ENCODE measurements around the gene WWC2. TPM values are rescaled to one million over a fixed set of nuclear protein-coding genes. Genes with fewer than 3 reads are reported as not detected.

WWC2 gene
- total RNA-seq, 1 experiment from 2014 or later = 80.3 TPM

DNA sequence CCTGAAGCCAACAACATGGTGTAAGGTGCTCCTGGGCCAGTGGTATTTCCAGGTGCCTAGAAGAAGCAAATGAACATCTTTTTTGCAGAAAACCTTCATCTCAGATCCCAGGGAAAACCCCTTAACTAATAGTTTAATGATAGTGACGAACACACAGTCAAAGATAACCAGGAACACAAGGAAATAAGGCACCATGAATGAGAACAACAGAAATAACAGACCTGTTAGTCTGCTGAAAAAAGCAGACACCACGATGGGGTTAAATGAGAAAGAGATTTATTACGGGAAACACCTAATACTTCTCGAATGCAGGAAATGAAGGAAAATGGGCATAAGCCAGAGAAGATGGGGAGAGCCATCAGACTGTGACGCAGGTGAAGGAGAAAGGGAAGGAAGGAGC lies 30.6 kb upstream of the WWC2 start:
- DNase-seq (ENCODE audit: low read depth, low spot score) (no peak), ATAC-seq (no peak)
- H3K27me3 ChIP-seq (ENCODE audit: control insufficient read depth, insufficient read depth, low read length) = no peaks in the 10 kb centered on the region
- H3K36me3 ChIP-seq (ENCODE audit: control insufficient read depth, insufficient read depth, low read length) = no peaks in the 10 kb centered on the region
- BruUV-seq (replicated peaks) = no TSS peak
- ChIA-PET CTCF (no interaction called here), POLR2A (no interaction called here)
- no peaks in the 10 kb centered on the region for H3K4me1 ChIP-seq (ENCODE audit: control insufficient read depth, insufficient read depth, low read length)
- H3K9me3 ChIP-seq (ENCODE audit: control insufficient read depth, insufficient read depth, low read depth, low read length) = peaks cover 6% of the 10 kb centered on the region; the same call in 1 of the 2 replicates
- TF ChIP-seq POLR2AphosphoS5 (IDR thresholded peaks at IDR 0.05; ENCODE audit: low read depth, low read length) = no peak
- no peak for TF ChIP-seq SIN3A (IDR thresholded peaks at IDR 0.05; ENCODE audit: borderline replicate concordance, insufficient read depth, low read depth, low read length)
- TF ChIP-seq, protein P1, sequence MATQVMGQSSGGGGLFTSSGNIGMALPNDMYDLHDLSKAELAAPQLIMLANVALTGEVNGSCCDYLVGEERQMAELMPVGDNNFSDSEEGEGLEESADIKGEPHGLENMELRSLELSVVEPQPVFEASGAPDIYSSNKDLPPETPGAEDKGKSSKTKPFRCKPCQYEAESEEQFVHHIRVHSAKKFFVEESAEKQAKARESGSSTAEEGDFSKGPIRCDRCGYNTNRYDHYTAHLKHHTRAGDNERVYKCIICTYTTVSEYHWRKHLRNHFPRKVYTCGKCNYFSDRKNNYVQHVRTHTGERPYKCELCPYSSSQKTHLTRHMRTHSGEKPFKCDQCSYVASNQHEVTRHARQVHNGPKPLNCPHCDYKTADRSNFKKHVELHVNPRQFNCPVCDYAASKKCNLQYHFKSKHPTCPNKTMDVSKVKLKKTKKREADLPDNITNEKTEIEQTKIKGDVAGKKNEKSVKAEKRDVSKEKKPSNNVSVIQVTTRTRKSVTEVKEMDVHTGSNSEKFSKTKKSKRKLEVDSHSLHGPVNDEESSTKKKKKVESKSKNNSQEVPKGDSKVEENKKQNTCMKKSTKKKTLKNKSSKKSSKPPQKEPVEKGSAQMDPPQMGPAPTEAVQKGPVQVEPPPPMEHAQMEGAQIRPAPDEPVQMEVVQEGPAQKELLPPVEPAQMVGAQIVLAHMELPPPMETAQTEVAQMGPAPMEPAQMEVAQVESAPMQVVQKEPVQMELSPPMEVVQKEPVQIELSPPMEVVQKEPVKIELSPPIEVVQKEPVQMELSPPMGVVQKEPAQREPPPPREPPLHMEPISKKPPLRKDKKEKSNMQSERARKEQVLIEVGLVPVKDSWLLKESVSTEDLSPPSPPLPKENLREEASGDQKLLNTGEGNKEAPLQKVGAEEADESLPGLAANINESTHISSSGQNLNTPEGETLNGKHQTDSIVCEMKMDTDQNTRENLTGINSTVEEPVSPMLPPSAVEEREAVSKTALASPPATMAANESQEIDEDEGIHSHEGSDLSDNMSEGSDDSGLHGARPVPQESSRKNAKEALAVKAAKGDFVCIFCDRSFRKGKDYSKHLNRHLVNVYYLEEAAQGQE (IDR thresholded peaks at IDR 0.05; ENCODE audit: insufficient read depth in 1 of 2, low read depth in 2 of 2, low read length in 1 of 2) = no peak
- TF ChIP-seq, protein P2, sequence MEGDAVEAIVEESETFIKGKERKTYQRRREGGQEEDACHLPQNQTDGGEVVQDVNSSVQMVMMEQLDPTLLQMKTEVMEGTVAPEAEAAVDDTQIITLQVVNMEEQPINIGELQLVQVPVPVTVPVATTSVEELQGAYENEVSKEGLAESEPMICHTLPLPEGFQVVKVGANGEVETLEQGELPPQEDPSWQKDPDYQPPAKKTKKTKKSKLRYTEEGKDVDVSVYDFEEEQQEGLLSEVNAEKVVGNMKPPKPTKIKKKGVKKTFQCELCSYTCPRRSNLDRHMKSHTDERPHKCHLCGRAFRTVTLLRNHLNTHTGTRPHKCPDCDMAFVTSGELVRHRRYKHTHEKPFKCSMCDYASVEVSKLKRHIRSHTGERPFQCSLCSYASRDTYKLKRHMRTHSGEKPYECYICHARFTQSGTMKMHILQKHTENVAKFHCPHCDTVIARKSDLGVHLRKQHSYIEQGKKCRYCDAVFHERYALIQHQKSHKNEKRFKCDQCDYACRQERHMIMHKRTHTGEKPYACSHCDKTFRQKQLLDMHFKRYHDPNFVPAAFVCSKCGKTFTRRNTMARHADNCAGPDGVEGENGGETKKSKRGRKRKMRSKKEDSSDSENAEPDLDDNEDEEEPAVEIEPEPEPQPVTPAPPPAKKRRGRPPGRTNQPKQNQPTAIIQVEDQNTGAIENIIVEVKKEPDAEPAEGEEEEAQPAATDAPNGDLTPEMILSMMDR (IDR thresholded peaks at IDR 0.05) = no peak
- TF ChIP-seq TCF7L2 (IDR thresholded peaks at IDR 0.05; ENCODE audit: low read depth, low read length) = no peak
- in situ Hi-C loops (cut with HindIII; ENCODE audit: low pct_unique_long_range_greater_than_20kb, low sequenced_read_pairs) = no loop called here
- H3K4me3 ChIP-seq (ENCODE audit: low read depth in 2 of 2, low read length in 2 of 2) = no peak overlapping the region
- H3K27ac ChIP-seq (ENCODE audit: low read length) = no peak overlapping the region
- intact Hi-C loops (cut with micrococcal nuclease; ENCODE audit: unreplicated experiment) = no loop called here

DNA sequence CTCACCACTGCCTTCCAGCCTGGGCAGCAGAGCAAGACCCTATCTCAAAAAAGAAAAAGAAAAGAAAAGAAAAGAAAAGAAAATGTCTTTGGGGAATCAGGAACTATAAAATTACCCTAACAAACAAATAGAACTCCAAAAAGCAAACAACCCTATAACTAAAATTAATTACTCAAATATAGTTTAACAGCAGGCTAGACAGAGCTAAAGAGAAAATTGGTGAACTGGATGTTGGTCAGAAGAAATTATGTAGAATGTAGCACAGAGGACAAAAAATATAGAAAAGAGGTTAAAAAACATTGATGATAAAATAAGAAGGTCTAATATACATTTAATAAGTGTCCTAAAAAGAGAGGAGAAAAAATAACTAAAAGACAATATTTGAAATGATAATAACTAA lies 27.8 kb upstream of the WWC2 start:
- H3K4me1 ChIP-seq (ENCODE audit: control insufficient read depth, insufficient read depth, low read length) = peaks cover 3% of the 10 kb centered on the region; the same call in 1 of the 2 replicates
- H3K27ac ChIP-seq (ENCODE audit: low read length) = no peak overlapping the region
- no peak for DNase-seq (ENCODE audit: low read depth, low spot score)
- in situ Hi-C loops (cut with HindIII; ENCODE audit: low pct_unique_long_range_greater_than_20kb, low sequenced_read_pairs) = no loop called here
- peaks cover 6% of the 10 kb centered on the region; the same call in 1 of the 2 replicates for H3K9me3 ChIP-seq (ENCODE audit: control insufficient read depth, insufficient read depth, low read depth, low read length)
- TF ChIP-seq POLR2AphosphoS5 (IDR thresholded peaks at IDR 0.05; ENCODE audit: low read depth, low read length) = no peak
- TF ChIP-seq, protein P2 (IDR thresholded peaks at IDR 0.05) = no peak
- no peak for TF ChIP-seq SIN3A (IDR thresholded peaks at IDR 0.05; ENCODE audit: borderline replicate concordance, insufficient read depth, low read depth, low read length)
- TF ChIP-seq TCF7L2 (IDR thresholded peaks at IDR 0.05; ENCODE audit: low read depth, low read length) = no peak
- TF ChIP-seq, protein P1 (IDR thresholded peaks at IDR 0.05; ENCODE audit: insufficient read depth in 1 of 2, low read depth in 2 of 2, low read length in 1 of 2) = no peak
- ChIA-PET POLR2A (no interaction called here), CTCF (interaction anchor here (0.6 kb wide), 1 partner anchor 209 kb away, joined by 4 read pairs; no protein-coding TSS in a partner anchor)
- ATAC-seq = no peak
- H3K27me3 ChIP-seq (ENCODE audit: control insufficient read depth, insufficient read depth, low read length) = no peaks in the 10 kb centered on the region
- no peak overlapping the region for H3K4me3 ChIP-seq (ENCODE audit: low read depth in 2 of 2, low read length in 2 of 2)
- H3K36me3 ChIP-seq (ENCODE audit: control insufficient read depth, insufficient read depth, low read length) = no peaks in the 10 kb centered on the region
- BruUV-seq (replicated peaks) = no TSS peak
- intact Hi-C loops (cut with micrococcal nuclease; ENCODE audit: unreplicated experiment) = loop anchor here (5.0 kb wide), 1 partner anchor 134 kb away; no protein-coding TSS in a partner anchor
